ENCODE measurements around the gene CEMIP. TPM values are rescaled to one million over a fixed set of nuclear protein-coding genes. Genes with fewer than 3 reads are reported as not detected.

CEMIP gene
- total RNA-seq, 1 donor from 2014 or later, result 0.83 TPM

DNA sequence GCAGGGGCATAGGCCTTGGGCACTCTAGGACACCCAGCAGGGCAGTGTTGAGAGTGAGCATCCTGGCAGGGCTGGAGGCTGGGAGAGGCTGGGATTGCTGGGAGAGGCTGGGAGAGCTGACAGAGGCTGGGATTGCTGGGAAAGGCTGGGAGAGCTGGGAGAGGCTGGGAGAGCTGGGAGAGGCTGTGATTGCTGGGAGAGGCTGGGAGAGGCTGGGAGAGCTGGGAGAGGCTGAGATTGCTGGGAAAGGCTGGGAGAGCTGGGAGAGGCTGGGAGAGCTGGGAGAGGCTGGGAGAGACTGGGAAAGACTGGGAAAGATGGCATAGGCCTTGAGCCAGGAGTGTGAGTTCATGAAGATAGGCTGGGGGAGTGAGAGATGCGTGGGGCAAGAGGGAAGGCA, 132.7 kb downstream of the CEMIP start:
- no peak overlapping the region for H3K27ac Mint-ChIP-seq

DNA sequence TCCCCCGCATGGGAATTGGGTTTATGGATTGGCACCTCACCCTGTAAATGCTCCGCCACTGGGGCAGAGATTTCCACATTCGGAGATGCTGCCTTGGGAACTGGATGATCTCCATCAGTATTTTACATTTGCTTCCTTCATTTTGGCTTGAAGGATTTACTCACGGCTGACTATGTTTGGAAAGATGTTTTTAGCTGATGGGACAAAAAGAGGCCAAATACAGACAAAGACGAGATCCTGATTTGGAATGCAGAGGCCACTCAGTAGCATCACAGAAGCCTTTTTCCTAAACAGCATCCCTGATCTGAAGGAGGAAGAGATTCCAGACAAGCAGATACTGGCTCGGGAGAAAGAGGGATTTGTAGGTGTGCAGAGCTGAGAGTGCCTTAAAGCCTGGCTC, 133.5 kb downstream of the CEMIP start:
- TF ChIP-seq, protein P1, sequence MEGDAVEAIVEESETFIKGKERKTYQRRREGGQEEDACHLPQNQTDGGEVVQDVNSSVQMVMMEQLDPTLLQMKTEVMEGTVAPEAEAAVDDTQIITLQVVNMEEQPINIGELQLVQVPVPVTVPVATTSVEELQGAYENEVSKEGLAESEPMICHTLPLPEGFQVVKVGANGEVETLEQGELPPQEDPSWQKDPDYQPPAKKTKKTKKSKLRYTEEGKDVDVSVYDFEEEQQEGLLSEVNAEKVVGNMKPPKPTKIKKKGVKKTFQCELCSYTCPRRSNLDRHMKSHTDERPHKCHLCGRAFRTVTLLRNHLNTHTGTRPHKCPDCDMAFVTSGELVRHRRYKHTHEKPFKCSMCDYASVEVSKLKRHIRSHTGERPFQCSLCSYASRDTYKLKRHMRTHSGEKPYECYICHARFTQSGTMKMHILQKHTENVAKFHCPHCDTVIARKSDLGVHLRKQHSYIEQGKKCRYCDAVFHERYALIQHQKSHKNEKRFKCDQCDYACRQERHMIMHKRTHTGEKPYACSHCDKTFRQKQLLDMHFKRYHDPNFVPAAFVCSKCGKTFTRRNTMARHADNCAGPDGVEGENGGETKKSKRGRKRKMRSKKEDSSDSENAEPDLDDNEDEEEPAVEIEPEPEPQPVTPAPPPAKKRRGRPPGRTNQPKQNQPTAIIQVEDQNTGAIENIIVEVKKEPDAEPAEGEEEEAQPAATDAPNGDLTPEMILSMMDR (IDR thresholded peaks at IDR 0.05; ENCODE audit: unreplicated experiment), result no peak
- no peak overlapping the region for H3K4me3 Mint-ChIP-seq
- H3K36me3 Mint-ChIP-seq, result peaks cover 17% of the 10 kb centered on the region
- peaks cover 10% of the 10 kb centered on the region for H3K9me3 Mint-ChIP-seq
- peaks cover 14% of the 10 kb centered on the region for H3K4me1 Mint-ChIP-seq
- no peaks in the 10 kb centered on the region for H3K27me3 Mint-ChIP-seq (ENCODE audit: low read depth)
- no peak for DNase-seq (ENCODE audit: low spot score in 2 of 2, unreplicated experiment in 2 of 2)
- no peak overlapping the region for H3K27ac Mint-ChIP-seq

More for the DNA sequence above, 132.7 kb downstream of the CEMIP start:
- Mint-ChIP-seq H3K36me3 (peaks cover 18% of the 10 kb centered on the region), H3K9me3 (peaks cover 10% of the 10 kb centered on the region), H3K4me3 (no peak overlapping the region), H3K27me3 (ENCODE audit: low read depth) (no peaks in the 10 kb centered on the region), H3K4me1 (peaks cover 14% of the 10 kb centered on the region)
- DNase-seq (ENCODE audit: low spot score in 2 of 2, unreplicated experiment in 2 of 2), result no peak
- TF ChIP-seq, protein P1 (IDR thresholded peaks at IDR 0.05; ENCODE audit: unreplicated experiment), result no peak

DNA sequence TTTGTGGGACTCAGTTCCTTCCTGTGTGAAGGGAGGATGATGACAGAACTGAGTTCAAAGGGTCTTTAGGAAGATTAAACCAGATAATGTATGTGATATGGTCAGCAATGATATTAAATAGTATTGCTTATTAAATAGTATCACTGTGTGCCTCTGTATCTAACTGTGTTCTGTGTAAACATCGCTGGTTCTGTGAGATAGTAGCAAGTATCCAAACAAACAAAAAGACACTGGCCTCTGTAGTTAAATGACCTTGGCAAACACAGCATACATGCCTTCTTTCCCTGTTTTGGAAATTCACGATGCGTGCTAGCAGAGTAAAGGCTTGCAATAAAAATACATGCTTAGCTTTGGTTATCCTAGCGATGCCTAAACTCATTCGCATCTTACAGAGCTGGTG, 134.4 kb downstream of the CEMIP start:
- H3K9me3 Mint-ChIP-seq, result peaks cover 10% of the 10 kb centered on the region
- H3K27me3 Mint-ChIP-seq (ENCODE audit: low read depth), result no peaks in the 10 kb centered on the region
- peaks cover 16% of the 10 kb centered on the region for H3K36me3 Mint-ChIP-seq
- H3K27ac Mint-ChIP-seq, result no peak overlapping the region
- DNase-seq (ENCODE audit: low spot score in 2 of 2, unreplicated experiment in 2 of 2), result no peak
- no peak overlapping the region for H3K4me3 Mint-ChIP-seq
- H3K4me1 Mint-ChIP-seq, result peaks cover 14% of the 10 kb centered on the region
- TF ChIP-seq, protein P1 (IDR thresholded peaks at IDR 0.05; ENCODE audit: unreplicated experiment), result no peak

DNA sequence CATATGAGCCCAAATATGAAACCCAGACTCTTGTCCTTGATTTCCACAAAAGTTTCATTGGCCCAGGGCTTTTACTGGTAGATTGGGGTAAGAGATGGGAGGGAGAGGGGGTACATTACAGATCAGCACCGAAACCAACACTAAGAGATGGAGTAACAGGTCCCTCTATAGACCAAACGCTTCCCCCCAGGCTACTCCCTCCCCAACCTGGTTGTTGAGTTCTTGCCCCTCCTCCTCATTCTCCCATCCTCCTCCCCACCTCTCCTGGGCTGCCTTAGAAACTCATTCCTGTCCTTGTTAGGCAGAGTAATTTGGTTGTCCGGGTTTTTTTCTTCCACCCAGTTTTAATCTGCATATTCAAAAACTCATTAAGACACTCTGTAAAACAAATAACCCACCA, 136.3 kb downstream of the CEMIP start:
- no peak for DNase-seq (ENCODE audit: low spot score in 2 of 2, unreplicated experiment in 2 of 2)
- no peaks in the 10 kb centered on the region for H3K27me3 Mint-ChIP-seq (ENCODE audit: low read depth)
- H3K4me3 Mint-ChIP-seq, result no peak overlapping the region
- TF ChIP-seq, protein P1 (IDR thresholded peaks at IDR 0.05; ENCODE audit: unreplicated experiment), result no peak
- no peaks in the 10 kb centered on the region for H3K9me3 Mint-ChIP-seq
- H3K4me1 Mint-ChIP-seq, result peaks cover 14% of the 10 kb centered on the region
- no peak overlapping the region for H3K27ac Mint-ChIP-seq
- no peaks in the 10 kb centered on the region for H3K36me3 Mint-ChIP-seq

DNA sequence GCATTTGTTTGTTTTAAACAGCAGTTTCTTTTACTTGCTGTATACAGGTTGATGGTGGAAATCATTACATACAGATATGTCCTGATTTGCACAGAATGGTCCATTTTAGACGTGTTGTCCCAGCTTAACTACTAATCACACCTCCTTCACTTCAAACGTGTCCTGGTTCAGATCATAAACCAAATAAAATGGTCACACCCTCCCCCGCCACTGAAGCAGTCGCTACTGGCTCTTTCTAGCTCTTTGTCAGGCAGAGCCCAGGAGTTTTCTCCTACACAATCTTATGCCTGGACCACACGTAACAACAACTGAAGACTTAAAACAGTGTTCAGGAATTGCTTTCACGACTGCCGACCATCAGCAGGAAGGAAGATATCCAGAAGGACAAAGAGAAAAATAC, 136.9 kb downstream of the CEMIP start:
- Mint-ChIP-seq H3K27ac (no peak overlapping the region), H3K4me1 (peaks cover 14% of the 10 kb centered on the region), H3K4me3 (no peak overlapping the region), H3K36me3 (no peaks in the 10 kb centered on the region), H3K27me3 (ENCODE audit: low read depth) (no peaks in the 10 kb centered on the region), H3K9me3 (no peaks in the 10 kb centered on the region)
- no peak for DNase-seq (ENCODE audit: low spot score in 2 of 2, unreplicated experiment in 2 of 2)
- TF ChIP-seq, protein P1 (IDR thresholded peaks at IDR 0.05; ENCODE audit: unreplicated experiment), result no peak

DNA sequence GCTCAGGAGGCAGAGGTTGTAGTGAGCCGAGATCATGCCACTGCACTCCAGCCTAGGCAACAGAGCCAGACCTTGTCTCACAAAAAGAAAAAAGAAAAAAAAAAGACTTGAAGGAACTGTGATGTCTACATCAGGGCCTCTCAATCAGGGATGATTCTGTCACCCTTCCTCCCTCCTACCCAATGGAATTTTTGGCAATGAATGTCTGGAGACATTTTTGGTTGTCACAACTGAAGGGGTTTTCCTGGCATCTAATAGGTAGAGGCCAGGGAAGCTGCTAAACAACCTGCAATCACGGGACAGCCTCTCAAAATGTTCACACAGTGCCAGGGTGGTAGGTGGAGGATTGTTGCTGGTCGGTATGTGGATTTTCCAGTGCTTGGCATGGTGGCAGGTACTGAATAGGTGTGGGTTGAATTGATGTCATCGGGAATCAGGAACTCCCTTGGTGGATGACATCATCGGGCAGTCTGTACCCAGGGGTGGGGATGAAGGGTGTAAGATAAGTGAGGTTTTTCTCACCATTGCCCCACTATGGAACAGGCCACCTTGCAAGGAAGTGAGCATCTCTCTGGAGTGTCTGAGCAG, 139.1 kb downstream of the CEMIP start:
- no peaks in the 10 kb centered on the region for H3K36me3 Mint-ChIP-seq

More for the DNA sequence above, 139.1 kb downstream of the CEMIP start:
- Mint-ChIP-seq H3K27ac (no peak overlapping the region), H3K27me3 (ENCODE audit: low read depth) (no peaks in the 10 kb centered on the region), H3K4me3 (no peak overlapping the region), H3K9me3 (no peaks in the 10 kb centered on the region), H3K4me1 (peaks cover 14% of the 10 kb centered on the region)
- DNase-seq (ENCODE audit: low spot score in 2 of 2, unreplicated experiment in 2 of 2), result no peak
- TF ChIP-seq, protein P1 (IDR thresholded peaks at IDR 0.05; ENCODE audit: unreplicated experiment), result no peak
